VCaP (cell line): Measurements from ENCODE around the gene GSG1L.

Experiments used
- H3K27ac ChIP-seq: fragments of 450-650 bp; 2 replicates; pipeline ENCODE4 v1.5.1; 2017
- CTCF ChIP-seq: fragments of 450-650 bp; conservative IDR thresholded peaks from 2 replicates; pipeline ENCODE4 v1.5.1; 2017; ENCODE audit warnings: mild to moderate bottlenecking, moderate library complexity

The GSG1L gene

GRCh38 chr16:27862953-27863352 lies 200.6 kb downstream of the GSG1L start:
- no peak for TF ChIP-seq CTCF

GRCh38 chr16:27860091-27860490 lies 203.4 kb downstream of the GSG1L start:
- TF ChIP-seq CTCF: no peak
- no peak overlapping the region for H3K27ac ChIP-seq

More at GRCh38 chr16:27862953-27863352, 200.6 kb downstream of the GSG1L start:
- no peak overlapping the region for H3K27ac ChIP-seq

GRCh38 chr16:27859020-27859419 lies 204.5 kb downstream of the GSG1L start:
- no peak for TF ChIP-seq CTCF
- no peak overlapping the region for H3K27ac ChIP-seq

- H3K27ac ChIP-seq: no peak overlapping the region
- TF ChIP-seq CTCF: no peak
Measured at GRCh38 chr16:27853651-27854050, 209.9 kb downstream of the GSG1L start.

- no peak overlapping the region for H3K27ac ChIP-seq
- no peak for TF ChIP-seq CTCF
Measured at GRCh38 chr16:27853101-27853500, 210.4 kb downstream of the GSG1L start.

- H3K27ac ChIP-seq: no peak overlapping the region
- TF ChIP-seq CTCF: no peak
Measured at GRCh38 chr16:27852681-27853080, 210.8 kb downstream of the GSG1L start.

- no peak overlapping the region for H3K27ac ChIP-seq
- no peak for TF ChIP-seq CTCF
Measured at GRCh38 chr16:27852116-27852515, 211.4 kb downstream of the GSG1L start.

- no peak for TF ChIP-seq CTCF
- H3K27ac ChIP-seq: no peak overlapping the region
Measured at GRCh38 chr16:27851586-27851985, 211.9 kb downstream of the GSG1L start.
